Liver (tissue), 9 donors: ENCODE data around the gene FGF14. TPM values are rescaled to one million over a fixed set of nuclear protein-coding genes. Genes with fewer than 3 reads are reported as not detected.

ENCODE experiments used
- DNase-seq: peaks from one replicate; pipeline ENCODE4 v3.0.0-alpha.2; 2017; ENCODE audit warnings: low spot score
- H3K27ac ChIP-seq, 2 donors: one replicate each; pipeline ENCODE4 v1.7.0; 2013; ENCODE audit warnings: inconsistent platforms in 2 of 2, low read length in 2 of 2, control low read depth in 1 of 2, low read depth in 1 of 2, mild to moderate bottlenecking in 1 of 2
- H3K27me3 ChIP-seq, 4 donors: one replicate each; pipeline versions ENCODE4 v1.6.1 to v1.7.0; 2013; ENCODE audit warnings: low read length in 3 of 4, inconsistent platforms in 1 of 4, mild to moderate bottlenecking in 1 of 4, moderate library complexity in 1 of 4; ENCODE audit not compliant: control insufficient read depth in 4 of 4, insufficient read depth in 4 of 4
- H3K36me3 ChIP-seq, 4 donors: one replicate each; pipeline versions ENCODE4 v1.6.1 to v1.7.0; 2013; ENCODE audit warnings: low read length in 3 of 4, mild to moderate bottlenecking in 3 of 4, low read depth in 1 of 4, moderate library complexity in 1 of 4; ENCODE audit not compliant: control insufficient read depth in 4 of 4, insufficient read depth in 3 of 4
- H3K4me1 ChIP-seq, 4 donors: one replicate each; pipeline versions ENCODE4 v1.6.1 to v1.7.0; 2013; ENCODE audit warnings: low read length in 3 of 4, mild to moderate bottlenecking in 3 of 4, moderate library complexity in 1 of 4; ENCODE audit not compliant: control insufficient read depth in 4 of 4, insufficient read depth in 4 of 4
- H3K4me3 ChIP-seq, 3 donors: one replicate each; pipeline versions ENCODE4 v1.6.1 to v1.7.0; 2013; ENCODE audit warnings: low read length in 3 of 3, control low read depth in 1 of 3, low read depth in 1 of 3, mild to moderate bottlenecking in 1 of 3
- H3K9ac ChIP-seq, 2 donors: one replicate each; pipeline ENCODE4 v1.7.0; 2013; ENCODE audit warnings: low read length in 2 of 2, mild to moderate bottlenecking in 2 of 2, moderate library complexity in 2 of 2, control low read depth in 1 of 2, low read depth in 1 of 2
- H3K9me3 ChIP-seq, 4 donors: one replicate each; pipeline versions ENCODE4 v1.6.1 to v1.7.0; 2013; ENCODE audit warnings: low read length in 3 of 4; ENCODE audit not compliant: control insufficient read depth in 4 of 4
- ATF3 ChIP-seq: IDR thresholded peaks from 2 replicates; pipeline ENCODE4 v1.6.1; 2016; ENCODE audit warnings: antibody characterized with exemption
- CTCF ChIP-seq: fragments of 150-350 bp; IDR thresholded peaks from 2 replicates; pipeline ENCODE4 v1.5.1; 2017; ENCODE audit warnings: improper control_type of control experiment, low read depth, low read length; ENCODE audit not compliant: missing input control
- EGR1 ChIP-seq, 2 donors: IDR thresholded peaks; 2 replicates each; pipeline ENCODE4 v1.6.1; 2016 to 2018; ENCODE audit warnings: antibody characterized with exemption in 2 of 2, low read depth in 2 of 2
- FOXA1 ChIP-seq: IDR thresholded peaks from 2 replicates; pipeline ENCODE4 v1.6.1; 2016; ENCODE audit warnings: antibody characterized with exemption
- FOXA2 ChIP-seq: IDR thresholded peaks from 2 replicates; pipeline ENCODE4 v1.6.1; 2016; ENCODE audit warnings: antibody characterized with exemption
- GABPA ChIP-seq, 2 donors: IDR thresholded peaks in 1 of 2; conservative IDR thresholded peaks in 1 of 2; 2 replicates each; pipeline ENCODE4 v1.6.1; 2016; ENCODE audit warnings: antibody characterized with exemption in 2 of 2, mild to moderate bottlenecking in 1 of 2, moderate library complexity in 1 of 2
- HNF4A ChIP-seq, 2 donors: conservative IDR thresholded peaks; 2 replicates each; pipeline ENCODE4 v1.6.1; 2016; ENCODE audit warnings: antibody characterized with exemption in 2 of 2, mild to moderate bottlenecking in 2 of 2
- HNF4G ChIP-seq: IDR thresholded peaks from 2 replicates; pipeline ENCODE4 v1.6.1; 2016; ENCODE audit warnings: antibody characterized with exemption
- JUND ChIP-seq, 2 donors: IDR thresholded peaks; 2 replicates each; pipeline ENCODE4 v1.6.1; 2016; ENCODE audit warnings: antibody characterized with exemption in 2 of 2
- MAX ChIP-seq: IDR thresholded peaks from 2 replicates; pipeline ENCODE4 v1.6.1; 2016; ENCODE audit warnings: antibody characterized with exemption
- NR2F2 ChIP-seq: IDR thresholded peaks from 2 replicates; pipeline ENCODE4 v1.6.1; 2016; ENCODE audit warnings: antibody characterized with exemption
- RAD21 ChIP-seq, 2 donors: IDR thresholded peaks; 2 replicates each; pipeline ENCODE4 v1.6.1; 2016; ENCODE audit warnings: antibody characterized with exemption in 2 of 2, mild to moderate bottlenecking in 2 of 2
- REST ChIP-seq: IDR thresholded peaks from 2 replicates; pipeline ENCODE4 v1.6.1; 2016; ENCODE audit warnings: antibody characterized with exemption, mild to moderate bottlenecking
- RXRA ChIP-seq, 2 donors: IDR thresholded peaks; 2 replicates each; pipeline ENCODE4 v1.6.1; 2017 to 2018; ENCODE audit warnings: antibody characterized with exemption in 2 of 2, mild to moderate bottlenecking in 1 of 2
- SP1 ChIP-seq: IDR thresholded peaks from 2 replicates; pipeline ENCODE4 v1.6.1; 2018; ENCODE audit warnings: antibody characterized with exemption, mild to moderate bottlenecking
- TAF1 ChIP-seq: conservative IDR thresholded peaks from 2 replicates; pipeline ENCODE4 v1.6.1; 2016; ENCODE audit warnings: antibody characterized with exemption, mild to moderate bottlenecking
- YY1 ChIP-seq: IDR thresholded peaks from 2 replicates; pipeline ENCODE4 v1.6.1; 2016; ENCODE audit warnings: antibody characterized with exemption, mild to moderate bottlenecking
- WGBS: extraction: QIAGEN DNeasy Blood & Tissue Kit; methylation state at CpG from one replicate; pipeline ENCODE4 v1.1.7; 2013; 5-methylcytosine and 5-hydroxymethylcytosine counted together
- polyA plus RNA-seq, 2 donors: library from polyadenylated mRNA; stranded (reverse) in 1 of 2; unstranded in 1 of 2; fragments of 200-250 nt in 1 of 2; fragments of >200 nt in 1 of 2; fragmentation: Nextera tagmentation in 1 of 2; extraction: Ambion mirVana in 1 of 2; gene quantifications; one replicate each; pipeline versions ENCODE4 v1.2.1 to v1.2.3, GENCODE V29; 2013 to 2015
- total RNA-seq, 2 donors: library from RNA; depleted of rRNA; stranded (reverse); fragments of >200 nt; gene quantifications; one replicate each; pipeline ENCODE4 v1.2.3, GENCODE V29; 2014
- donor health status: healthy.
- donor health status: healthy.
- donor health status: healthy.
- donor health status: healthy.
- donor health status: healthy.

FGF14 gene
- total and polyA plus RNA-seq, 4 donors, result 0.05 to 3.3 (median 1.0) TPM

- Histone ChIP-seq H3K36me3 (no peaks in the 10 kb centered on the region), H3K27ac (no peak overlapping the region), H3K4me1 (no peaks in the 10 kb centered on the region), H3K9ac (no peak overlapping the region), H3K4me3 (no peak overlapping the region), H3K9me3 (no peaks in the 10 kb centered on the region), H3K27me3 (no peaks in the 10 kb centered on the region)
- TF ChIP-seq RXRA (IDR thresholded peaks at IDR 0.05) (no peak), RAD21 (IDR thresholded peaks at IDR 0.05) (no peak), MAX (no peak), HNF4A (conservative IDR thresholded peaks at IDR 0.05) (no peak), YY1 (no peak), JUND (IDR thresholded peaks at IDR 0.05) (no peak), HNF4G (no peak), FOXA1 (no peak), TAF1 (no peak), ATF3 (no peak), EGR1 (IDR thresholded peaks at IDR 0.05; ENCODE audit: low read depth in 2 of 2) (no peak), NR2F2 (no peak), CTCF (no peak), FOXA2 (no peak), SP1 (no peak), GABPA (IDR thresholded peaks at IDR 0.05 in 1 of 2, conservative IDR thresholded peaks at IDR 0.05 in 1 of 2) (no peak)
- 87% methylated on average over 1 of the region's 1 CpG for WGBS
- DNase-seq, result no peak
These were observed 403.7 kb downstream of the FGF14 start for GRCh38 chr13:101998129-101998528.

- Histone ChIP-seq H3K27ac (no peak overlapping the region), H3K4me3 (no peak overlapping the region), H3K4me1 (no peaks in the 10 kb centered on the region), H3K9me3 (no peaks in the 10 kb centered on the region), H3K36me3 (no peaks in the 10 kb centered on the region), H3K27me3 (no peaks in the 10 kb centered on the region), H3K9ac (no peak overlapping the region)
- 85% methylated on average over 3 of the region's 3 CpGs for WGBS
- no peak for DNase-seq
- no peak for TF ChIP-seq EGR1 (IDR thresholded peaks at IDR 0.05; ENCODE audit: low read depth in 2 of 2)
- no peak for TF ChIP-seq YY1
- TF ChIP-seq TAF1, result no peak
- TF ChIP-seq RXRA (IDR thresholded peaks at IDR 0.05), result no peak
- no peak for TF ChIP-seq FOXA2
- TF ChIP-seq FOXA1, result no peak
- TF ChIP-seq REST, result no peak
- no peak for TF ChIP-seq NR2F2
- TF ChIP-seq CTCF, result no peak
- TF ChIP-seq GABPA (IDR thresholded peaks at IDR 0.05 in 1 of 2, conservative IDR thresholded peaks at IDR 0.05 in 1 of 2), result no peak
- no peak for TF ChIP-seq ATF3
These were observed 404.9 kb downstream of the FGF14 start for GRCh38 chr13:101996954-101997353.
